Activated naive CD8-positive, alpha-beta T cell treated with anti-CD3 and anti-CD28 coated beads, Interleukin-2, amount 10 ng/mL, durations not matched to agents 7 days and 5 days (primary cell): Measurements from ENCODE around the gene TMEM120B. TPM values are rescaled to one million over a fixed set of nuclear protein-coding genes. Genes with fewer than 3 reads are reported as not detected.

Experiments used
- ATAC-seq: fragments of 150-1000 bp; cut with Tn5 transposase; one replicate; pipeline ENCODE4 v1.10.0; 2021; ENCODE audit warnings: low read depth, moderate library complexity
- POLR2A ChIA-PET: fragments of 350-600 bp; sonication (Branson Sonifier 250); formaldehyde crosslinking; loops from one replicate; lab custom pipeline; 2021; ENCODE audit warnings: antibody characterized with exemption; lab: Charles Lee
- DNase-seq: peaks from one replicate; pipeline ENCODE4 v3.0.0; 2021
- H3K27ac Mint-ChIP-seq: one replicate; pipeline ENCODE4 v1.8.0; 2022; ENCODE audit warnings: mild to moderate bottlenecking, mixed read lengths
- H3K27me3 Mint-ChIP-seq: one replicate; pipeline ENCODE4 v1.8.0; 2022; ENCODE audit warnings: mild to moderate bottlenecking, moderate library complexity, mixed read lengths
- H3K36me3 Mint-ChIP-seq: one replicate; pipeline ENCODE4 v1.8.0; 2021; ENCODE audit warnings: mild to moderate bottlenecking, mixed read lengths
- H3K4me1 Mint-ChIP-seq: one replicate; pipeline ENCODE4 v1.8.0; 2021; ENCODE audit warnings: mixed read lengths
- H3K4me3 Mint-ChIP-seq: one replicate; pipeline ENCODE4 v1.8.0; 2022; ENCODE audit warnings: mild to moderate bottlenecking, moderate library complexity, mixed read lengths
- H3K9me3 Mint-ChIP-seq: one replicate; pipeline ENCODE4 v1.8.0; 2021; ENCODE audit warnings: mixed read lengths
- total RNA-seq, 2 experiments: library from RNA; stranded (reverse); gene quantifications; one replicate each; pipeline ENCODE4 v1.2.3, GENCODE V29; 2021

TMEM120B gene
- total RNA-seq, 2 experiments from 2014 or later, result 9.8 to 9.9 TPM

DNA sequence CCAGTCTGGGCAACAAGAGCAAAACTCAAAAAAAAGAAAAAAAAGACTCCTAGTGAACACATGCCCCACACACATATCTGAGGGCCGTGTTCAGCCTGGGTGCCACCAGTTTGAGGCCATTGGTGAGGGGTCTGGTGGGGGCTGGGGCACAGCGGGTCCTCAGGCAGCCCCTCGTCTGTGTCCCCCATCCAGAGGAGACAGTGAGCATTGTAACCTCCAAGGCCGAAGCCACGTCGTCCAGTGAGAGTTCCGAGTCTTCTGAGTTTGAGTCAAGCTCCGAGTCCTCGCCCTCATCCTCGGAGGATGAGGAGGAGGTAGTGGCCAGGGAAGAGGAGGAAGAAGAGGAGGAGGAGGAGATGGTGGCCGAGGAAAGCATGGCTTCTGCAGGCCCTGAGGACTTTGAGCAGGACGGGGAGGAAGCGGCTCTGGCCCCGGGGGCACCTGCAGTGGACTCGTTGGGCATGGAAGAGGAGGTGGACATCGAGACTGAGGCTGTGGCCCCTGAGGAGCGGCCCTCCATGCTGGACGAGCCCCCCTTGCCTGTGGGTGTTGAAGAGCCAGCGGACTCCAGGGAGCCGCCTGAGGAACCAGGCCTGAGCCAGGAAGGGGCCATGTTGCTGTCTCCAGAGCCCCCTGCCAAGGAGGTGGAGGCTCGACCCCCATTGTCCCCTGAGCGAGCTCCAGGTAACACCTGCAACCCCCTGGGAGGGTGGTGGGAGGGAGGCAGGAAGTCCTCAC is 106.8 kb downstream of the TMEM120B start:
- POLR2A ChIA-PET, result no interaction called here
- Mint-ChIP-seq H3K4me1 (peaks cover 2% of the 10 kb centered on the region), H3K27me3 (no peaks in the 10 kb centered on the region), H3K36me3 (peaks cover 13% of the 10 kb centered on the region), H3K9me3 (no peaks in the 10 kb centered on the region), H3K27ac (no peak overlapping the region), H3K4me3 (no peak overlapping the region)
- DNase-seq (no peak), ATAC-seq (no peak)

DNA sequence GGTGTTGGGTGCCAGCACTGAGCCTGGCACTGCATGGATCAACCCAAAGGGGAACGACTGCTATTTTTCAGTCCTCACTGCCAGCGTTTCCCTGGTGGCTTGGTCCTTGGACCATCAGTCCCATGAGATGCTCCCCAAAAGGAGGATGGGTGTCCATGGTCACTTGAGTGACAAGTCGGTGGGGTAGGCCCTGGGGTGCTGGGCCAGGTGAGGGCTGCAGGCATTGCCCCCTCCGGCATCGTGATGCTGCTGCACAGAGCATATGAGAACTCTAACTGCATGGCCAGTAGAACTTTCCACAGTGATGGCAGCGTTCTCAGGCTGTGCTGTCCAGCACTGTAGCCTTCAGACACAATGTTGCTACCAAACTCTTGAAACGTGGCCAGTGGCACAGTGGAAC is 107.5 kb downstream of the TMEM120B start:
- no peak for ATAC-seq
- Mint-ChIP-seq H3K4me1 (no peaks in the 10 kb centered on the region), H3K36me3 (peaks cover 13% of the 10 kb centered on the region), H3K9me3 (no peaks in the 10 kb centered on the region), H3K27ac (no peak overlapping the region), H3K27me3 (no peaks in the 10 kb centered on the region), H3K4me3 (no peak overlapping the region)
- POLR2A ChIA-PET, result no interaction called here
- no peak for DNase-seq

DNA sequence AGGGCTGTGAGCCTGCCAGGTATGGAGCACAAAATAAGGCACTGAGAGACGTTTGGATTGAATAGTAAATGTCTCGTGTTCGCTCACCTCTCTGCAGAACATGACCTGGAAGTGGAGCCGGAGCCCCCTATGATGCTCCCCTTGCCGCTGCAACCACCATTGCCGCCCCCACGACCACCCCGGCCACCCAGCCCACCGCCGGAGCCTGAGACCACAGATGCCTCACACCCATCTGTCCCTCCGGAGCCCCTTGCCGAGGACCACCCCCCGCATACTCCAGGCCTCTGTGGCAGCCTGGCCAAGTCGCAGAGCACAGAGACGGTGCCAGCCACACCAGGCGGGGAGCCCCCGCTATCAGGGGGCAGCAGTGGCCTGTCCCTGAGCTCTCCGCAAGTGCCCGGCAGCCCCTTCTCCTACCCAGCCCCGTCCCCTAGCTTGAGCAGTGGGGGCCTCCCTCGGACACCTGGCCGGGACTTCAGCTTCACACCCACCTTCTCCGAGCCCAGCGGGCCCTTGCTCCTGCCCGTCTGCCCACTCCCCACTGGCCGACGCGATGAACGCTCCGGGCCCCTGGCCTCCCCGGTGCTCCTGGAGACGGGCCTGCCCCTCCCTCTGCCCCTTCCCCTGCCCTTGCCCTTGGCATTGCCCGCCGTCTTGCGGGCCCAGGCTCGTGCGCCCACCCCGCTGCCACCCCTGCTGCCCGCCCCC is 110.0 kb downstream of the TMEM120B start:
- ATAC-seq (no peak), DNase-seq (no peak)
- Mint-ChIP-seq H3K4me1 (no peaks in the 10 kb centered on the region), H3K27ac (no peak overlapping the region), H3K36me3 (peaks cover 9% of the 10 kb centered on the region), H3K4me3 (no peak overlapping the region), H3K27me3 (no peaks in the 10 kb centered on the region), H3K9me3 (no peaks in the 10 kb centered on the region)
- POLR2A ChIA-PET, result no interaction called here

DNA sequence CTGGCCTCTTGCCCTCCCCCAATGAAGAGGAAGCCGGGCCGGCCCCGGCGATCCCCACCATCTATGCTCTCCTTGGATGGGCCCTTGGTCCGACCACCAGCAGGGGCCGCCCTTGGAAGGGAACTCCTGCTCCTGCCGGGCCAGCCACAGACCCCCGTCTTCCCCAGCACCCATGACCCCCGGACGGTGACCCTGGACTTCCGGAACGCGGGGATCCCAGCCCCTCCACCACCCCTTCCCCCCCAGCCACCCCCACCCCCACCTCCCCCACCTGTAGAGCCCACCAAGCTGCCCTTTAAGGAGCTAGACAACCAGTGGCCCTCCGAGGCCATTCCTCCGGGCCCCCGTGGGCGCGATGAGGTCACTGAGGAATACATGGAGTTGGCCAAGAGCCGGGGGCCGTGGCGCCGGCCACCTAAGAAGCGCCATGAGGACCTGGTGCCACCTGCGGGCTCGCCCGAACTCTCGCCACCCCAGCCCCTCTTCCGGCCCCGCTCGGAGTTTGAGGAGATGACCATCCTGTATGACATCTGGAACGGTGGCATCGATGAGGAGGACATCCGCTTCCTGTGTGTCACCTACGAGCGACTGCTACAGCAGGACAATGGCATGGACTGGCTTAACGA is 110.7 kb downstream of the TMEM120B start:
- ATAC-seq (no peak), DNase-seq (no peak)
- POLR2A ChIA-PET, result no interaction called here
- Mint-ChIP-seq H3K4me3 (no peak overlapping the region), H3K27me3 (no peaks in the 10 kb centered on the region), H3K36me3 (peaks cover 8% of the 10 kb centered on the region), H3K27ac (no peak overlapping the region), H3K9me3 (no peaks in the 10 kb centered on the region), H3K4me1 (no peaks in the 10 kb centered on the region)

DNA sequence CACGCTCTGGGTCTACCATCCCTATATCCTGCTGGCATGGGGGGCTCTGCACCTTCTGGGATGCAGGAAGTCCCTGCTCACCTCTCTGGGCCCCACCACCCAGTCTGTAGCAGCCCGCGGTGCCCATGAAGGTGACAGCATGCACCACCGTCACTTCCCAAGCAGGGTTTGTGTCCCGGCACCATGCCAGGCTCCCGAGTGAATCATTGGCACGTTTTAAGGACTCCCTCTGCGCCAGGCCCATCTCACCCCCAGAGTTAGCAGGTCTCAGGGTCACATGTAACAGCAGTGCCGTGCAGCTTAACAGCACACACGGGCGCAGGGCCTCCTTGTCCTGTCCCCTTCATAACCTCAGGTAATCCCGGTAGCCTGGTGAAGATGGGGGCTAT is 111.2 kb downstream of the TMEM120B start:
- Mint-ChIP-seq H3K9me3 (no peaks in the 10 kb centered on the region), H3K27me3 (no peaks in the 10 kb centered on the region), H3K4me1 (no peaks in the 10 kb centered on the region), H3K36me3 (peaks cover 11% of the 10 kb centered on the region), H3K27ac (no peak overlapping the region), H3K4me3 (no peak overlapping the region)
- POLR2A ChIA-PET, result interaction anchor here (1.0 kb wide), 1 partner anchor 14 kb away, joined by 4 read pairs; no protein-coding TSS in a partner anchor
- ATAC-seq, result no peak
- DNase-seq, result no peak

DNA sequence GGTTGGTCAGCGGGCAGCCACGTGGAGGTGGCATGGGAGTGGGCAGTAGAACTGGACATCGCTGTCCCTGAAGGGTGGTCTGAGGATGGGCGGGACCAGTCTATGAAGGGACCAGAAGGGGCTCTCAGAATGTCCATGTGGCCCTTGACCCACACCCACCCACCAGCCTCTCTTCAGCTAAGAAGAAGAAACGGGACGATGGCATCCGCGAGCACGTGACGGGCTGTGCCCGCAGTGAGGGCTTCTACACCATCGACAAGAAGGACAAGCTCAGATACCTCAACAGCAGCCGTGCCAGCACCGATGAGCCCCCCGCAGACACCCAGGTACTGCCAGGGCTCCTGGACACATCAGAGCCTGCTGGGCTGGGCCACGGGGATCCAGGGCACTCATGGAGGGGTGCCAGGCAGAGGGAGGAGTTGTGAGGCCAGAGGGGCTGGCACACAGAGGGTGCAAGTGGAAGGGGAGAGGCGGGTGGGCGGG is 112.5 kb downstream of the TMEM120B start:
- POLR2A ChIA-PET, result interaction anchor here (1.0 kb wide), 2 partner anchors 12 to 25 kb away, joined by 3 to 4 read pairs; no protein-coding TSS in a partner anchor
- Mint-ChIP-seq H3K36me3 (peaks cover 11% of the 10 kb centered on the region), H3K4me1 (no peaks in the 10 kb centered on the region), H3K9me3 (no peaks in the 10 kb centered on the region), H3K27me3 (no peaks in the 10 kb centered on the region), H3K4me3 (no peak overlapping the region), H3K27ac (no peak overlapping the region)
- ATAC-seq, result no peak
- DNase-seq, result no peak

DNA sequence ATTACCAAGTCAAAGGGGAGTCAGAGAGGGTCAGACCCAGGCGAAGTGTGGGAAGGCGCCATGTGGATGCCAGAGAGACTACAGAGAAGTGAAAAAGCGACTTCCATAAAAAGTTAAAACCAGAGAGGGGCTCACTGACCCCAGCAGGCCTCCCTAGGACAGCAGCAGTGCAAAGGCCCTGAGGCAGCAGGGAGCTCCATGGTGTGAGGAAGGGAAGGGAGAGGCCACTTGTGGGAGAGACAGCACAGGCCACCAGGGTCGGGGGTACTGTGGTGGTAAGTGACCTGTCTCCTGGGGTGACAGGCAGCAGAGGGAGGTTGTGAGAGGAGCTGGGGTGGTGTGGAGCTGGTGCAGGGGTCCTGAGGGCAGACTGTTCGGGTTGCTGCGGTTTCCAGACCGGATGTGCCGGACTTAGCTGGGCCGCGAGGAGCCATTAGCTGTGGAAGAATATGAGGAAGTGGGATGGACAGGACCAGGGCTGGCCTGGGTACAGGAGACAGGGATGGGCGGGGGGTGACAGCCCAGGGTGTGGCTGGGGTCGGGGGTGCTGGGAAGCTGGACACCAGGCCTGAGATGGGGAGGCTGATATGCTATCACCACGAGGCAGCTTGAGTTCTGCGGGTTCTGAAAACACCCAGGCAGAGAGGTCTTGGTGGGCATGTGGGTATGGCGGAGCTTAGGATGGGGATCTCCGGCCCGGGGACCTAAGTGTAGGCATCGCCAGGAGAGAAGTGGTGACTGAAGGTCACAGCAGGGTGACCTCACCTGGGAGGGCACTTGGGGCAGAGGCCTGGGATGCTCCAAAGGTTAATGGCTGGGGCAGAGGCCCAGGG is 114.0 kb downstream of the TMEM120B start:
- H3K9me3 Mint-ChIP-seq, result no peaks in the 10 kb centered on the region
- no peak overlapping the region for H3K27ac Mint-ChIP-seq
- POLR2A ChIA-PET, result interaction anchor here (1.2 to 2.1 kb wide), 3 partner anchors 11 to 26 kb away, joined by 3 to 8 read pairs (median 3); no protein-coding TSS in a partner anchor
- no peak for DNase-seq
- no peaks in the 10 kb centered on the region for H3K27me3 Mint-ChIP-seq
- peaks cover 11% of the 10 kb centered on the region for H3K36me3 Mint-ChIP-seq
- H3K4me3 Mint-ChIP-seq, result no peak overlapping the region
- no peak for ATAC-seq
- no peaks in the 10 kb centered on the region for H3K4me1 Mint-ChIP-seq

DNA sequence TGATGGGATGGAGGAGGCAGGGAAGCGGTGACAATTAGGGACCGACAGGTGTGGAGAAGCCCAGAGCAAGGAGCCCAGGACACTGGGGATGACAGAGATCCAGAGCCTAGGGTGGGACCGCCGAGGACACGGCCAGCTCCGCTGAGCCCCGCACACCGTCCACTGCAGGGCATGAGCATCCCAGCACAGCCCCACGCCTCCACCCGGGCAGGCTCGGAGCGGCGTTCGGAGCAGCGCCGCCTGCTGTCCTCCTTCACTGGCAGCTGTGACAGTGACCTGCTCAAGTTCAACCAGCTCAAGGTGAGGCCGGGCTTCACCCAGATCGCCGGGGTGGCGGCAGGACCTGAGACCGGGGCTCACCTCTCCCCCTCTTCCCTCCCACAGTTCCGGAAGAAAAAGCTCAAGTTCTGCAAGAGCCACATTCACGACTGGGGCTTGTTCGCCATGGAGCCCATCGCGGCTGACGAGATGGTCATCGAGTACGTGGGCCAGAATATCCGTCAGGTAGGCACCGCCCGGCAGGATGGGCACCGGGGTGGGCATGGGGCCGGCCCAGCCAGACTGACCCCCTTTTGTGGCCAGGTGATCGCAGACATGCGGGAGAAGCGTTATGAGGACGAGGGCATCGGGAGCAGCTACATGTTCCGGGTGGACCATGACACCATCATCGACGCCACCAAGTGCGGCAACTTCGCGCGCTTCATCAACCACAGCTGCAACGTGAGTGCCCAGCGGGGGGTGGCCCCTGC is 115.0 kb downstream of the TMEM120B start:
- DNase-seq (no peak), ATAC-seq (no peak)

DNA sequence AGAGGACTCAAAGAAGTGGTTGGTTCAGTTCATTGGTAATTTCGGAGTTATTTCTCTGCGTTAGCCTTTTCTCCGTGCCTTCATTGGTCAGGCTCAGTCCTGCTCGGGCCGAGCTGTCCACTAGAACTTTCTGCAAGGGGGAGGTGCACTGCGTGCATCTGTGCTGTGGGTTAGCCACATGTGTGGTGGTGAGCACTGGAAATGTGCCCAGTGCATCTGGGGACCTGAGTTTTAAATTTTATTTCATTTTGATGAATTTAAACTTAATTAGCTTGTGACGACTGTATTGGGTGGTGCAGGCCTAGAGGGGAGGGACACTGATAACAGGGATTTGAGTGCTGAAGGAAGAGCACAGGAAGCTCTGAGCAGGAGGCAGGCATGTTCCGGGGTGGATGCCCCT is 115.8 kb downstream of the TMEM120B start:
- Mint-ChIP-seq H3K4me3 (no peak overlapping the region), H3K27ac (no peak overlapping the region), H3K36me3 (peaks cover 19% of the 10 kb centered on the region), H3K27me3 (no peaks in the 10 kb centered on the region), H3K4me1 (peaks cover 2% of the 10 kb centered on the region), H3K9me3 (no peaks in the 10 kb centered on the region)
- no peak for DNase-seq
- no peak for ATAC-seq
- POLR2A ChIA-PET, result interaction anchor here (2.1 kb wide), 1 partner anchor 9 kb away, joined by 8 read pairs; no protein-coding TSS in a partner anchor

More for the DNA sequence above, 115.0 kb downstream of the TMEM120B start:
- no peak overlapping the region for H3K27ac Mint-ChIP-seq
- H3K36me3 Mint-ChIP-seq, result peaks cover 19% of the 10 kb centered on the region
- no peaks in the 10 kb centered on the region for H3K9me3 Mint-ChIP-seq
- H3K4me3 Mint-ChIP-seq, result no peak overlapping the region
- H3K4me1 Mint-ChIP-seq, result peaks cover under 1% of the 10 kb centered on the region
- POLR2A ChIA-PET, result interaction anchor here (1.2 to 2.1 kb wide), 3 partner anchors 10 to 27 kb away, joined by 3 to 8 read pairs (median 3); no protein-coding TSS in a partner anchor
- H3K27me3 Mint-ChIP-seq, result no peaks in the 10 kb centered on the region

DNA sequence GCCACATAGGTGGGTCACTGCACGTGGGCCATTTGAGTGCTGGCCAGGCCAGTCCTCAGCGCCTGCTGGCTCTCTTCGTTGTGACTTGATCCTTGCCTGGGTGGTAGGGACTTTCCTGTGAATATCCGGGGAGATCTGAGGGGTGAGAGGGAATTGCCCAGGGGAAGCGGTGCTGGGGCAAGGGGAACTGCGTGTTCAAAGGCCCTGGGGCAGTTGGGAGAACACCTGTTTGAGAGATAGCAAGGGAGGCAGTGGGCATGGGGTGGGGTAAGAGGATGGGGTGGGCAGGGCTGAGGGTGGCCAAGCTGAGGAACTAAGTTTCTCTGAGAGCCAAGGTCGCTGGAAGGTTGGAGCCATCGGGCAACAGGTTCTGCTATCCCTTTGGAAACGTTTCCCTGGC is 116.3 kb downstream of the TMEM120B start:
- H3K9me3 Mint-ChIP-seq, result no peaks in the 10 kb centered on the region
- ATAC-seq, result no peak
- peaks cover 2% of the 10 kb centered on the region for H3K4me1 Mint-ChIP-seq
- peaks cover 19% of the 10 kb centered on the region for H3K36me3 Mint-ChIP-seq
- no peak for DNase-seq
- H3K4me3 Mint-ChIP-seq, result no peak overlapping the region
- H3K27me3 Mint-ChIP-seq, result no peaks in the 10 kb centered on the region
- POLR2A ChIA-PET, result interaction anchor here (2.1 kb wide), 1 partner anchor 8 kb away, joined by 8 read pairs; no protein-coding TSS in a partner anchor
- H3K27ac Mint-ChIP-seq, result no peak overlapping the region

DNA sequence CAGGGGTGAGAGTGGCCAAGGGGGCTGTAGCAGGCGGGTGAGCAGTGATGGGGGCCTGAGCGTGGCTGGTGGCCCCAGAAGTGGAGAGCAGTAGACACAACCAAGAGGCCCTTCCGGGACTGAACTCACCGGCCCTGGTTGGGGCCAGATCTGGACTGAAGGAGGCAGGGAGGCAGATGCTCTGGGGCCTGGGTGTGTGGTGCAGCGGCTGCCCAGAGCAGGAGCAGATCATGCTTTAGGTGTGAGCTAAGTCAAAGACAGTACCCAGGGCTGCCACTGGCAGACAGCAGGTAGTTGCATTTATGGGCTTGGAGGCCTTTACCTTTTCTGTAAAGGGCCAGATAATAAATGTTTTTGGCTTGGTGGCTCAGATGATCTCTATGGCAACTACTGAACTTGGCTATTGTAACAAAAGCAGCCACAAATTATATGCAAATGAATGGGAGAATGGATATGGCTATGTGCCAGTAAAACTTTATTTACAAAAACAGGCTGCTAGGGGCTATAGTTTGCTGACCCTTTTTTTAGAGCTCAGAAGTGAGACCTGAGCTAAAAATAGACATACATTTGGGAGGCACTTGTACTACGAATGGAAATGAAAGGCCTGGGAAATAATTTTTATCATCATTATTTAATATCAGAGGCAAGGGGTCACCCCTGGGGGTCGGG is 116.8 kb downstream of the TMEM120B start:
- ATAC-seq, result no peak
- POLR2A ChIA-PET, result no interaction called here

DNA sequence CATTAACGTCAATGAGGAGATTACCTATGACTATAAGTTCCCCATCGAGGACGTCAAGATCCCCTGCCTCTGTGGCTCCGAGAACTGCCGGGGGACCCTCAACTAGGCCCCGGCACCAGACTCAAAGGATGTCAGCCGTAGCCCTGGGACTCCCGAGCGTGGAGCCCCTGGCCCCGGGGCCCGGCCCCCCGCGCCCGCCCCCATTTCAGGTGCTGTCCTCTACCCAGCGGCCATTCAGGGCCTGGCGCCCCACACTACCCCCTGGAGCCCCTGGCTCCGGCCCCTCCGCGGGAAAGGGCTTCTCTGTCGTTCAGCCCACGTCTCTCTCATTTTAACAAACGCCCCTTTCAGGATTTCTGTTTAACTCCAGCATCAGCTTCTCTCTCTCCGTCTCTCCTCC is 117.6 kb downstream of the TMEM120B start:
- ATAC-seq (no peak), DNase-seq (no peak)
- Mint-ChIP-seq H3K27ac (no peak overlapping the region), H3K36me3 (peaks cover 19% of the 10 kb centered on the region), H3K9me3 (no peaks in the 10 kb centered on the region), H3K4me3 (no peak overlapping the region), H3K4me1 (peaks cover 2% of the 10 kb centered on the region), H3K27me3 (no peaks in the 10 kb centered on the region)
- POLR2A ChIA-PET, result no interaction called here

More for the DNA sequence above, 116.8 kb downstream of the TMEM120B start:
- DNase-seq, result no peak
- H3K9me3 Mint-ChIP-seq, result no peaks in the 10 kb centered on the region
- H3K4me3 Mint-ChIP-seq, result no peak overlapping the region
- no peaks in the 10 kb centered on the region for H3K27me3 Mint-ChIP-seq
- H3K27ac Mint-ChIP-seq, result no peak overlapping the region
- peaks cover 19% of the 10 kb centered on the region for H3K36me3 Mint-ChIP-seq
- H3K4me1 Mint-ChIP-seq, result peaks cover 2% of the 10 kb centered on the region
